ENCODE measurements around the gene BSDC1. TPM values are rescaled to one million over a fixed set of nuclear protein-coding genes. Genes with fewer than 3 reads are reported as not detected.

The BSDC1 gene
- total RNA-seq, 1 experiment from 2014 or later = 33.2 TPM

- H3K9me3 Mint-ChIP-seq (ENCODE audit: unreplicated experiment) = no peaks in the 10 kb centered on the region
- DNase-seq = no peak
- H3K27ac Mint-ChIP-seq (ENCODE audit: unreplicated experiment) = no peak overlapping the region
- no peaks in the 10 kb centered on the region for H3K36me3 Mint-ChIP-seq (ENCODE audit: insufficient read depth, unreplicated experiment)
- ChIA-PET CTCF (interaction anchor here (0.6 kb wide), 1 partner anchor 151 kb away, joined by 3 read pairs; no protein-coding TSS in a partner anchor), POLR2A (no interaction called here)
- Histone ChIP-seq H3K4me1 (no peaks in the 10 kb centered on the region), H3K27me3 (replicated peaks; ENCODE audit: control insufficient read depth, insufficient read depth, low read length) (no peaks in the 10 kb centered on the region), H3K36me3 (ENCODE audit: control insufficient read depth, insufficient read depth, low read length) (no peaks in the 10 kb centered on the region), H3K9me3 (no peaks in the 10 kb centered on the region), H3K4me3 (ENCODE audit: low read depth, low read length) (no peak overlapping the region)
- no peak overlapping the region for H3K4me3 Mint-ChIP-seq (ENCODE audit: unreplicated experiment)
- no peak for TF ChIP-seq CTCF (IDR thresholded peaks at IDR 0.05; ENCODE audit: insufficient read depth in 1 of 2, low read depth in 1 of 2, low read length in 1 of 2, severe bottlenecking in 1 of 2, unreplicated experiment in 1 of 2)
- H3K27me3 Mint-ChIP-seq (ENCODE audit: insufficient read depth, unreplicated experiment) = peaks cover 5% of the 10 kb centered on the region
- intact Hi-C loops (cut with micrococcal nuclease; ENCODE audit: unreplicated experiment) = no loop called here
- no peaks in the 10 kb centered on the region for H3K4me1 Mint-ChIP-seq (ENCODE audit: low read depth, unreplicated experiment)
- no TSS peak for BruUV-seq (replicated peaks)
Measured at GRCh38 chr1:32426489-32427255, 32.4 kb upstream of the BSDC1 start.

- Mint-ChIP-seq H3K36me3 (ENCODE audit: insufficient read depth, unreplicated experiment) (no peaks in the 10 kb centered on the region), H3K9me3 (ENCODE audit: unreplicated experiment) (no peaks in the 10 kb centered on the region), H3K27me3 (ENCODE audit: insufficient read depth, unreplicated experiment) (no peaks in the 10 kb centered on the region), H3K4me1 (ENCODE audit: low read depth, unreplicated experiment) (no peaks in the 10 kb centered on the region), H3K27ac (ENCODE audit: unreplicated experiment) (no peak overlapping the region), H3K4me3 (ENCODE audit: unreplicated experiment) (no peak overlapping the region)
- CTCF ChIA-PET = no interaction called here
- intact Hi-C loops (cut with micrococcal nuclease; ENCODE audit: unreplicated experiment) = no loop called here
- H3K36me3 ChIP-seq (ENCODE audit: control insufficient read depth, insufficient read depth, low read length) = no peaks in the 10 kb centered on the region
- BruUV-seq (replicated peaks) = no TSS peak
- POLR2A ChIA-PET = no interaction called here
- no peaks in the 10 kb centered on the region for H3K4me1 ChIP-seq
- no peak for DNase-seq
- no peak overlapping the region for H3K4me3 ChIP-seq (ENCODE audit: low read depth, low read length)
- H3K9me3 ChIP-seq = no peaks in the 10 kb centered on the region
- no peaks in the 10 kb centered on the region for H3K27me3 ChIP-seq (replicated peaks; ENCODE audit: control insufficient read depth, insufficient read depth, low read length)
- no peak for TF ChIP-seq CTCF (IDR thresholded peaks at IDR 0.05; ENCODE audit: insufficient read depth in 1 of 2, low read depth in 1 of 2, low read length in 1 of 2, severe bottlenecking in 1 of 2, unreplicated experiment in 1 of 2)
Measured at GRCh38 chr1:32421775-32422174, 27.5 kb upstream of the BSDC1 start.

- H3K27ac Mint-ChIP-seq (ENCODE audit: unreplicated experiment) = no peak overlapping the region
- no peaks in the 10 kb centered on the region for H3K27me3 ChIP-seq (replicated peaks; ENCODE audit: control insufficient read depth, insufficient read depth, low read length)
- no TSS peak for BruUV-seq (replicated peaks)
- peaks cover 5% of the 10 kb centered on the region; the same call in 1 of the 2 replicates for H3K9me3 ChIP-seq
- ChIA-PET CTCF (no interaction called here), POLR2A (no interaction called here)
- TF ChIP-seq CTCF (IDR thresholded peaks at IDR 0.05; ENCODE audit: insufficient read depth in 1 of 2, low read depth in 1 of 2, low read length in 1 of 2, severe bottlenecking in 1 of 2, unreplicated experiment in 1 of 2) = peak in 1 of 2 experiments; percentile 18
- H3K36me3 ChIP-seq (ENCODE audit: control insufficient read depth, insufficient read depth, low read length) = no peaks in the 10 kb centered on the region
- no peaks in the 10 kb centered on the region for H3K9me3 Mint-ChIP-seq (ENCODE audit: unreplicated experiment)
- no peak overlapping the region for H3K4me3 ChIP-seq (ENCODE audit: low read depth, low read length)
- H3K4me1 ChIP-seq = no peaks in the 10 kb centered on the region
- DNase-seq = no peak
- no peak overlapping the region for H3K4me3 Mint-ChIP-seq (ENCODE audit: unreplicated experiment)
- no peaks in the 10 kb centered on the region for H3K27me3 Mint-ChIP-seq (ENCODE audit: insufficient read depth, unreplicated experiment)
- intact Hi-C loops (cut with micrococcal nuclease; ENCODE audit: unreplicated experiment) = loop anchor here (1.0 kb wide), 1 partner anchor 13 kb away; no protein-coding TSS in a partner anchor
- no peaks in the 10 kb centered on the region for H3K36me3 Mint-ChIP-seq (ENCODE audit: insufficient read depth, unreplicated experiment)
- no peaks in the 10 kb centered on the region for H3K4me1 Mint-ChIP-seq (ENCODE audit: low read depth, unreplicated experiment)
Measured at GRCh38 chr1:32414186-32414886, 20.1 kb upstream of the BSDC1 start.
